Measurements from ENCODE around the gene IGF2R.
A peak's percentile ranks its signal among the peaks of the same experiment; 100 is the strongest.
"Not testable (repeated sequence)": the region's sequence is repeated elsewhere in the genome, so short reads cannot be mapped to it uniquely, and the experiment has no call there.

Gene IGF2R

DNA sequence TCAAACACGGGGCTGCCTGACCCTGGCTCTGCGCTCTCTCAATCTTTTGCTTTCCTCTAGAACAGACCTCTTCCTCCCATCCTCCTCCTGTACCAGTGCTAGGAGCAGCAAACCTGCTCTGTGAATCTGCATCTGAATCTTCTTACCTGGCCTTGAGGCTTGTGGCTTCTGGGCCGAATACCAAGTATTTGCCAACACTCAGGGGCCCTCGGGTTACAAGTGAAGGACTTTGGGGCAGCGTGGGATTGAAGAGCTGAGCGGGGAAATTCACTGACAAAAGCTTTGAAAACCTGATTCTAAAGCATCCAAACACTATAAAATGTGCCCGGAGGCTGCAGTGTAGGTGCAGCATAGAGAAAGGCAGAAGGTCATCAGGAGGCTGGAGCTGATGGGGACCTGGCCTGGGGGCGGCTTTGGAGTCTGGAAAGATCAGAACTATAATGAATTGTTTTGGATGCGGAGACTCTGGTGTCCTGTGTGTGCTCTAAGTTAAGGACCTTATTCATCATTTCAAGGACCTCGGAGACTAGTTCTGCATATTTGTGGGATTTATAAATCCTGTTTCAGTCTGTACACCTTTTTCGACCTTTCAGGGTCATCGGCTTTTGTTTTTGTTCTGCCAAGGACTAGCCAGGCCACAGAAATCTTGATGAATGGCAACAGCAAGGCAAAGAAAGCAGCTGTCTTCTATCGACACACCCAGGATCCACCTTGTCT is 16.4 kb upstream of the IGF2R start:
- DNase-seq = no peak

DNA sequence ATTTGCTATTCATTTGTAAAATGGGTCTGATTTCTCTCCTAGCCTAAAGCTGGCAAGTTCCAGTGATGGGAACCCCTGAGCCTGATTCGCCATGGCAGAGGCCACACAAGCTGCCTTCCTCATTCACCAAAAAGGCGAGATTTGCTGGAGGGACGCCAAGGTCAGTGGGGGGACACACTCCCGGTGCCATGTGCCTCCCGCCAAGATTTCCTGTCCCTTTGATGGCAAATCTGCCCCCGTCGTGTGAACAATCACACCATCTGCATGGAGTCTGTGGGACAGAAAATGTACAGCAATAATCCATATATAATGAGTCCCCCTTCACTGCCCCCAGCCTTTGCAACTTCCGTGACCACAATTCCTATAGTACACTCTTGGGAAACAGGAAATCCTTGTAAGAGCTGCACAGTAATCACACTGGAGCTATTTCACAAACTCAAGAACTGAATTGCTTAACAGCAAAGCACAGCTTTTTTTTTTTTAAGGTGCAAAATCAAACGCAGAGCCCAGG is 15.7 kb upstream of the IGF2R start:
- no peak for DNase-seq

DNA sequence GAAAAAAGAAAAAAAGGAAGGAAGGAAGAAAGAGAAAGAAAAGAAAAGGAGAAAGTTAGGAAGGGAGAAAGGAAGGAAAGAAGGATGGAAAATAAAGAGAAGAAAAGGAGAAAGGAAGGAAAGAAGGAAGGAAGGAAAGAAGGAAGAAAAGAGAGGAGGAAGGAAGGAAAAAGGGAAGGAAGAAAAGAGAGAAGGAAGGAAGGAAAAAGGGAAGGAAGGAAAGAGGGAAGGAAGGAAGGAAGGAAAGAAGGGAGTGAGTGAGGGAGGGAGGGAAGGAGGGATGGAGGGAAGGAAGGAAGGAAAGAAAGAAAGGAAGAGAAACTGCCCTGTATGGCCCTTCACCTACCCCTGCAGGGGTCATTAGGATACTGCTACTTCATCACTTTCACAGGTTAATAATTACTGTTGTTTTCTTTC is 12.9 kb upstream of the IGF2R start:
- DNase-seq = no peak

DNA sequence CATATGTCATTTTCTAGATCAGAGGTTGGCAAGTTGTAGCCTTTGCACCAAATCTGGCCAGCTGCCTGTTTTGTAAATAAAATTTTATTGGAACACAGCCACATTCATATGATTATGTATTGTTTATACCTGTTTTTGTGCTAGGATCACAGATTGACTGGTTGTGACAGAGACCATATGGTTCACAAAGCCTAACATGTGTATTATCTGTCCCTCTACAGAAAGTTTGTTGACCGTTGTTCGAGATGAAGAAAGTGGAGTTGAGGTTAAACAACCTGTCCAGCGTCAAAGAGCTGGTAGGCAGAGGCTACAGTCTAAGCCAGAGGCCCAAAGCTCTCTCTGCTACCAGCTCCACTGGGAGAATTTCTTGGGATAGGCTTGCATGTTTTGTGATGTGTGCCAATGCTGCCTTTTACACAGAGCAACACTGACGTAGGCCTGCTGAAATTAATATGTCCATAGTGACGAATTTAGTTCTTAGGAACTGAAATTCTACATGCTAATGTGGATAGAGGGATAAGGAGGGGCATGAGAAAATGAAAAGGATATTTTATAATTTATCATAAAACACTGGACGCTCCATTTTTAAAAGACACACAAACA is 11.7 kb upstream of the IGF2R start:
- no peak for DNase-seq

DNA sequence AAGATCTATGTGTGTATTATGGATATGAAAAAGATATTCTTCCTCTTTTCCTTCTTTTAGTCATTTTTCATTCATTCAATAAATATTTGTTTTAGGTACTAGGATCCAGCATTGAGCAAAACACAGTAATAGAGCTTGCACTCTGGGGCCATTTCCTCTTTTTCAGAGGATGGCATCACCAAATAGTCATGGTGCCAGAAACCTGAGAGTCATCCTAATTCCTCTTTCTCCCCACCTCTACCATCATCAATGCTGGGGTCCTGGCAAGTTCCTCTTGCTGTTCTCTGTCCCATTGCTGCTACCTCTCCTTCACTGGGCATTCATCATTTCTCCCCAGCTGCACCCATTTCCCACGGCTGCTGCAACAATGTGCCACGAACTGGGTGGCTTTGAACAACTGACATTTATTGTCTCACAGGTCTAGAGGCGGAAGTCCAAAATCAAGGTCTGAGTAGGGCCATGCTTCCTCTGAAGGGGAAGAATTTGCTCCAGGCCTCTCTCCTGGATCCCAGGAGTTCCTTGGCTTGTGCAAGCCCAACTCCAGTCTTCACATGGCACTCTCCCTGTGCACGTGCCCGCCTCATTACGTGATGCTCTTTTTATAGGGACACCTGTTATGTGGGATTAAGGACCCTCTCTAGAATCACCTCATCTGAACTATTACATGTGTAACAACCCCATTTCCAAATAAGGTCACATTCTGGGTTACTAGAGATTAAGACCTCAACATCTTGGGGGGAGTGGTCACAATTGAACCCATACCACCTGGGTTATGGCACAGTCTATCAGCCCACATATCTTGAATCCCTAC is 9.5 kb upstream of the IGF2R start:
- no peak for DNase-seq

DNA sequence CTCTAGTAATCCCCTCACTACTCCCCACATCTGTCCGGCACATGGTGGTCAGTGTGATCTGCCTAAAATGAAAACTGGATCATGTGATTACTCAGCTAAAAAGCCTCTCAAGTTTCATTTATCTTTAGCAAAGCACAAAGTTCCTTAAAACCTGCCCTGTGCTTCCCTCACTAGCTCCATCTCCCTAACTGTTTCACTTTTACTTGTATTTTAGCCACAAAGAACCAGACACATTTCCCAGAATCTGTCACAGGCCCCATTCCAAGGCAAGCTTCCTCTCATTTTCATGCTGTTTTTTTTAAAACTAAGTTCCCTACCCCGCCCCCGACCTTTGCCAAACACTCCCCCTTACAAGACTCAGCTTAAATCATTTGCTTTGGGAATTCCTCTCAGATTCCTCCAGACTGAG is 8.9 kb upstream of the IGF2R start:
- no peak for DNase-seq

GRCh38 chr6:159960485-159960884 is 8.4 kb upstream of the IGF2R start:
- DNase-seq = no peak

DNA sequence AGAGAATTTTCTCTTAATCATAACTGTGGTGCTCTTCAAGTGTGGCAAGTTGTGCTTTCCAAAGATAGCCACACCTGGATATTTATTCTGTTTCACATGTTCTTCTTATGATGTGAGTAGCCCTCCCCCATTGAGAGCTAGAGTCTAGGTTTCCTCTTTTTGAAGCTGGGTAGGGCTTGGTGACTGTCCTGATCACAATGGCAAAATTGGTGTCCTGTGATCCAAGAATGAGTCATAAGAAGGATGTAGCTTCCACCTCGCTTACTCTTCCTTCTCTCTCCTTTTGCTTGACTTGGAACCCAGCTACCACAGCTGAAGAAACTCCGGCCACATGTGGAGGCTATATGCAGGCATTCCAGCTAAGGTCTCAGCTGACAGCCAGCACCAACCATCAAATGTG is 7.4 kb upstream of the IGF2R start:
- no peak for DNase-seq

DNA sequence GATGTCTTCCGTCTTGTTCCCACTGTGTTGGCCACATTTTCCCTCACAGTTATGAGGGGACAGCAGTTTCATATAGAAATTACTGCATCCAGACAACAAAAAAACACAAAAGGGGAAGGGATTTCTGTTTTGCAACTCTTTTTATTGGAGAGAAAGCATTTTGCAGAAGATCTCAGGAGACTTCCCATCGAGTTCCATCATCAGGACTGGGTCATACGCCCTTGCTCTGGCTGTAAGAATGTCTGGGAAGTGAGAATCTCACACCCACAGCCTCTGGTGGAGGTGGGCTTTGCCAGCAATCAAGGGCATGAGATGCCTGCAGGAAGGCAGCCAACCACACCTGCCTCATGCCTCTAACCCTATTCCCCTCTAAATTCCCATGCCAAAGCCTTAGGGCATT is 5.8 kb upstream of the IGF2R start:
- no peak for DNase-seq

DNA sequence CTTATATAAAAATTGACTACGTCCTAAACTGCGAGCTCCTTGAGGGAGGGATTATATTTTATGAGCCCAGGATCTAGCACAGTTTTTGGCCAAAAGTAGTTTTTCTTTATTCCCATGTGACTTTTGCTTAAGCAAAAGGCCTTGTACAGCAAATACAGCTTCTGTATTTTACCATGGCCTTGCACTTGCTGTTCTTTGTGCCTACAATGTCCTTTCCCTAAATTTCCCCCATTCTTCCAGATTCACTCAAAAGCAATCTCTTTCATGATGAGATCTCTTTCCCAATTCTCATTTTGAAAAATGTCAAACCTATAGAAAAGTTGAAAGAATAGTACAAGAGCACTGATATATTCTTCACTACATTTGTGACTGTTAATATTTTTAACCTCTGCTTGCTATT is 4.8 kb upstream of the IGF2R start:
- DNase-seq = no peak

GRCh38 chr6:159966339-159966738 is 2.5 kb upstream of the IGF2R start:
- no peak for DNase-seq

DNA sequence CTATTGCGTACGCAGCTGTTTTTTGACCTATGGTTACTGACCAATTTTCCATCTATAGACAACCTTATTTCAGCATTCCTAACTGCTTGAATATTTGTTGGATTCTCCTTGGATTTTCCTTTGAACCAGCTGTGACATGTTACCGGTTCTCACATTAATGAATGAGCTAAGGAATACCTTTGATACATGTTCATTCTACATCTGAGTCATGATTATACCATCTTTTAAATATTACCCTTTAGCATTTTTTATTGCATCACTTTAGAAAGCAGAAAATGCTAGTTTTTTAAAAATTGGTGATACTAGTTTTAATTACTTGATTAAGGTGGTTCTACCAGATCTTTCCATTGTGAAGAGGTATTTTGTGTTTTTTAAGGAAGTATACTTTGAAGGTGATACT is 1.9 kb upstream of the IGF2R start:
- DNase-seq = no peak

GRCh38 chr6:159967621-159968020 is 1.3 kb upstream of the IGF2R start:
- DNase-seq = not testable (repeated sequence)

- no peak for DNase-seq
These were observed 476 bp downstream of the IGF2R start for GRCh38 chr6:159969204-159969912.

- peak; percentile 73 for DNase-seq
These were observed 1.0 kb downstream of the IGF2R start for GRCh38 chr6:159969921-159970320.

DNA sequence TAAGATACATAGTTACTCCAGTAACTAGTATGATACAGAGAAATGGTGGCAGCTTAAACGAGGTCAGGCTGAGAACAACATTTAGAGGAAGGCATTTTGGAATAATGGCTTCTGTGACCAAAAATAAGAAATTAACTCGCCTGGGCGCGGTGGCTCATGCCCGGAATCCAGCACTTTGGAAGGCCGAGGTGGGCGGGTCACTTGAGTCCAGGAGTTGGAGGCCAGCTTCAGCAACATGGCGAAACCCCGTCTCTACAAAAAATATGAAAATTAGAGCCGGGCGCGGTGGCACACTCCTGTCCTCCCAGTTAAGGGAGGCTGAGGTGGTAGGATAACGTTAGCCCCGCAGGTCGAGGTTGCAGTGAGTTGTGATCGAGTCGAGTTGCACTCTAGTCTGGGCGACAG is 1.8 kb downstream of the IGF2R start:
- no peak for DNase-seq

- no peak for DNase-seq
These were observed 2.7 kb downstream of the IGF2R start for GRCh38 chr6:159971341-159972178.

DNA sequence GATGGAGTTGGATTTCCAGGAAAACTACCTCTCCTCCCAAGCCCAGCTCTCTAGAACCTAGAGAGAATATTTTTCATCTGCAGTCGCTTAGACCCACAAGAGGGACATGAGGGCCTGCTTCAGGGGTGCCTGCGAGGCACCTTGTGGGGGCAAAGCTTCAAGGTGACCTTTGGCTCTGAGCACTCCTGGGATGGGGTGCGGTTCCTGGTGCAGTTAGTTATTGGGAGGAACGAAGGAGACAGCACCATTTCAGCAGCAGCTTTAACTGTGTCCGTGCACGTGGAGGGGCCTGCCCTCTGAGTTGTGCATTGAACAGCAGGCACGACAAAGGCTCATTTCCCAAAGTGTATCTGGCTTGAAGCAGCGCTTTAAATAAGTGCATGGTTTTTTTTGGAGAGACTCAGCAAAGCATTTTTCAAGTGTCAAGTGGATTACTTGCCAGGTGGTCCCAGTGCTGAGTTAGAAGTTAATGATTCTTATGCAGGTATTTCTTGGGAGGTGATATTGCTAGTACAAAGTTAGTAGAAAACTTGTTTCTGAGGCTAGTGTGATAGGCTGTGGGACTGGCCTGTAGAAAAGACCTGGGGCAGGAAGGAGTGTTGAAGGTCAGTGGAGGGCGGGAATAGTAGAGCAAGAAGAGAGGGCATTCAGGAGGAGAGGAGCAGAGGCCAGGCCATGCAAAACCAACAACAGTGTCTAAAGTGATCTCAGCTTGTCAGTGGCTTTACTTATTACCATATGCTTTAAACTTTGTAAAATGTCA is 3.8 kb downstream of the IGF2R start:
- no peak for DNase-seq

DNA sequence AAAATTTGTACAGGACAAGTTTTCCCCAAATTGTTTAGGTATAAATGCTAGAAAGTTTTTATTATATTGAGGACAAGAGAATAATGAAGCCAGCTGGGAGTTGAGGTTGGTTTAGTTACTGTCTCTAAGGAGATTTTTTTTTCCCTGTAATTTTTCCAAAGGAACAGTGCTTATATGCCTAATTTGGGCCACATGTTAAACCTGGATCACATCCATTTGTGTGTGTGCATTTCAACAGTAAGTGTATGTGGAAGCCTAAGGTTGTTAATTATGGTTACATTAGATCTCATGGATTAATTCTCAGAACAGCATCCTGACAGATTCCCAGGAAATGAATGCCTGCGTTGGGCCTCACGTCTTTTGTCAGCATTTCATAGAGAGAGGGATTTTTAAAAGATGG is 4.5 kb downstream of the IGF2R start:
- DNase-seq = no peak

DNA sequence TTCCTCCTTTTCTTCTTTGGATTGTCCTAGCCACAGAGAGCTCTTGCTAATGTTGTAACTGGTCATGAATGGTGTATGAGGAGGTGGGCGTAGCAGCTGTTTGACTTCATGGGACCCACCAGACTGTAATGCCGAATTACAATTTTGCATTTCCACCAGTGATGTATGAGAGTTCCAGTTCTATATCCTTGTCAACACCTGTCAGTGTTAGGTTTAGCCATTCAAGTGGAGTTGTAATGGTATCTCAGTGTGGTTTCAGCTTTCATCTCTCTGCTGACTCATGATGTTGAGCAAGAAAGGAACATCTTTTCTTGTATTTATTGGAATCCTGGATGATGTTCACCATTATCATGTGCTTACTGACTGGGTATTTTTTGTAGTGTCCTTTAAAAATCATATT is 5.1 kb downstream of the IGF2R start:
- peak; percentile 76 for DNase-seq

GRCh38 chr6:159974932-159975331 is 6.0 kb downstream of the IGF2R start:
- no peak for DNase-seq
